HCT116 (cell line): ENCODE measurements around the gene S100A10.

Source experiments
- CTCF ChIP-seq, 3 experiments: fragments of 200-600 bp in 1 of 3; sonication (generic) in 1 of 3; IDR thresholded peaks in 2 of 3; conservative IDR thresholded peaks in 1 of 3; 2 replicates each; pipeline ENCODE4 v1.5.1; 2012 to 2017; ENCODE audit warnings: low read depth in 2 of 3, low read length in 2 of 3, antibody characterized with exemption in 1 of 3, borderline replicate concordance in 1 of 3, control low read depth in 1 of 3, mild to moderate bottlenecking in 1 of 3, mixed read lengths in 1 of 3, mixed run types in 1 of 3, moderate library complexity in 1 of 3; ENCODE audit not compliant: insufficient read depth in 1 of 3
- EZH2phosphoT487 ChIP-seq: fragments of 200-600 bp; IDR thresholded peaks from 2 replicates; pipeline ENCODE4 v1.6.1; 2018; ENCODE audit warnings: antibody characterized with exemption, borderline replicate concordance
- MAX ChIP-seq: IDR thresholded peaks from 2 replicates; pipeline ENCODE4 v1.6.1; 2012
- POLR2A ChIP-seq: IDR thresholded peaks from 2 replicates; pipeline ENCODE4 v1.7.0; 2011; ENCODE audit warnings: borderline replicate concordance; ENCODE audit not compliant: insufficient read depth, insufficient read length; ENCODE audit errors: extremely low read depth
- POLR2AphosphoS5 ChIP-seq: IDR thresholded peaks from 2 replicates; pipeline ENCODE4 v1.6.1; 2011; ENCODE audit warnings: mild to moderate bottlenecking, low read depth, low read length, moderate library complexity
- RAD21 ChIP-seq: IDR thresholded peaks from 2 replicates; pipeline ENCODE4 v1.6.1; 2012; ENCODE audit warnings: low read depth, mild to moderate bottlenecking
- REST ChIP-seq: IDR thresholded peaks from 2 replicates; pipeline ENCODE4 v1.6.1; 2012; ENCODE audit warnings: low read depth
- SIN3A ChIP-seq: IDR thresholded peaks from 2 replicates; pipeline ENCODE4 v1.6.1; 2012; ENCODE audit warnings: low read depth
- ZBTB33 ChIP-seq: IDR thresholded peaks from 2 replicates; pipeline ENCODE4 v1.6.1; 2011; ENCODE audit warnings: mild to moderate bottlenecking, low read length, moderate library complexity; ENCODE audit not compliant: insufficient replicate concordance; ENCODE audit errors: extremely low read depth

GRCh38 chr1:152023221-152023620 is 29.6 kb upstream of the S100A10 start:
- TF ChIP-seq REST: no peak
- TF ChIP-seq MAX: no peak
- no peak for TF ChIP-seq EZH2phosphoT487
- TF ChIP-seq POLR2A: no peak
- no peak for TF ChIP-seq RAD21
- TF ChIP-seq POLR2AphosphoS5: no peak
- TF ChIP-seq CTCF (IDR thresholded peaks at IDR 0.05 in 2 of 3, conservative IDR thresholded peaks at IDR 0.05 in 1 of 3; ENCODE audit: borderline replicate concordance in 1 of 3, insufficient read depth in 1 of 3, low read depth in 2 of 3, low read length in 2 of 3): no peak
- TF ChIP-seq SIN3A: no peak
- no peak for TF ChIP-seq ZBTB33
